ENCODE data around the gene GIGYF1.
A peak's percentile ranks its signal among the peaks of the same experiment; 100 is the strongest.

Gene GIGYF1

GRCh38 chr7:100654908-100655831 is 38.9 kb downstream of the GIGYF1 start:
- Histone ChIP-seq H3K27me3 (ENCODE audit: insufficient read depth, low read depth) (peaks cover 87% of the 10 kb centered on the region; the same call in 1 of the 2 replicates), H4K20me1 (ENCODE audit: insufficient read depth) (no peaks in the 10 kb centered on the region), H2AFZ (ENCODE audit: low read depth) (no peak overlapping the region), H3K36me3 (ENCODE audit: insufficient read depth) (no peaks in the 10 kb centered on the region), H3K27ac (no peak overlapping the region), H3K79me2 (ENCODE audit: insufficient read depth, low read depth) (no peaks in the 10 kb centered on the region), H3K9ac (no peak overlapping the region), H3K4me3 (IDR thresholded peaks at IDR 0.05; ENCODE audit: insufficient read depth, low read depth, low read length) (no peak overlapping the region), H3K4me1 (ENCODE audit: low read depth, poor library complexity, severe bottlenecking) (no peaks in the 10 kb centered on the region), H3K4me2 (no peak overlapping the region)
- TF ChIP-seq CTCF (conservative IDR thresholded peaks at IDR 0.05; ENCODE audit: low read depth, low read length) = no peak

GRCh38 chr7:100649826-100650565 is 44.1 kb downstream of the GIGYF1 start:
- H2AFZ ChIP-seq (ENCODE audit: low read depth) = no peak overlapping the region
- H3K36me3 ChIP-seq (ENCODE audit: insufficient read depth) = no peaks in the 10 kb centered on the region
- no peak overlapping the region for H3K9ac ChIP-seq
- H3K4me1 ChIP-seq (ENCODE audit: low read depth, poor library complexity, severe bottlenecking) = no peaks in the 10 kb centered on the region
- no peak overlapping the region for H3K4me2 ChIP-seq
- no peak for TF ChIP-seq CTCF (conservative IDR thresholded peaks at IDR 0.05; ENCODE audit: low read depth, low read length)
- H3K27me3 ChIP-seq (ENCODE audit: insufficient read depth, low read depth) = peaks cover 91% of the 10 kb centered on the region
- H3K4me3 ChIP-seq (IDR thresholded peaks at IDR 0.05; ENCODE audit: insufficient read depth, low read depth, low read length) = no peak overlapping the region
- H3K27ac ChIP-seq = no peak overlapping the region
- H4K20me1 ChIP-seq (ENCODE audit: insufficient read depth) = no peaks in the 10 kb centered on the region
- no peaks in the 10 kb centered on the region for H3K79me2 ChIP-seq (ENCODE audit: insufficient read depth, low read depth)

GRCh38 chr7:100642534-100642907 is 51.5 kb downstream of the GIGYF1 start:
- 0 out of 2 replicates have a peak, but pooled peaks have one; percentile 16 for TF ChIP-seq CTCF (conservative IDR thresholded peaks at IDR 0.05; ENCODE audit: low read depth, low read length)
- no peak overlapping the region for H3K9ac ChIP-seq
- H4K20me1 ChIP-seq (ENCODE audit: insufficient read depth) = no peaks in the 10 kb centered on the region
- H3K79me2 ChIP-seq (ENCODE audit: insufficient read depth, low read depth) = no peaks in the 10 kb centered on the region
- no peaks in the 10 kb centered on the region for H3K4me1 ChIP-seq (ENCODE audit: low read depth, poor library complexity, severe bottlenecking)
- no peak overlapping the region for H3K4me2 ChIP-seq
- H3K36me3 ChIP-seq (ENCODE audit: insufficient read depth) = no peaks in the 10 kb centered on the region
- H3K27me3 ChIP-seq (ENCODE audit: insufficient read depth, low read depth) = peaks cover 73% of the 10 kb centered on the region
- H3K4me3 ChIP-seq (IDR thresholded peaks at IDR 0.05; ENCODE audit: insufficient read depth, low read depth, low read length) = no peak overlapping the region
- H2AFZ ChIP-seq (ENCODE audit: low read depth) = no peak overlapping the region
- H3K27ac ChIP-seq = no peak overlapping the region

- Histone ChIP-seq H3K4me1 (ENCODE audit: low read depth, poor library complexity, severe bottlenecking) (no peaks in the 10 kb centered on the region), H3K9ac (no peak overlapping the region), H3K79me2 (ENCODE audit: insufficient read depth, low read depth) (no peaks in the 10 kb centered on the region), H4K20me1 (ENCODE audit: insufficient read depth) (no peaks in the 10 kb centered on the region), H3K27me3 (ENCODE audit: insufficient read depth, low read depth) (peaks cover 68% of the 10 kb centered on the region), H3K27ac (no peak overlapping the region), H2AFZ (ENCODE audit: low read depth) (no peak overlapping the region), H3K4me3 (IDR thresholded peaks at IDR 0.05; ENCODE audit: insufficient read depth, low read depth, low read length) (no peak overlapping the region), H3K36me3 (ENCODE audit: insufficient read depth) (no peaks in the 10 kb centered on the region), H3K4me2 (no peak overlapping the region)
- no peak for TF ChIP-seq CTCF (conservative IDR thresholded peaks at IDR 0.05; ENCODE audit: low read depth, low read length)
These were observed 52.1 kb downstream of the GIGYF1 start for GRCh38 chr7:100641860-100642533.
